Measurements from ENCODE around the gene AMMECR1L.

DNA sequence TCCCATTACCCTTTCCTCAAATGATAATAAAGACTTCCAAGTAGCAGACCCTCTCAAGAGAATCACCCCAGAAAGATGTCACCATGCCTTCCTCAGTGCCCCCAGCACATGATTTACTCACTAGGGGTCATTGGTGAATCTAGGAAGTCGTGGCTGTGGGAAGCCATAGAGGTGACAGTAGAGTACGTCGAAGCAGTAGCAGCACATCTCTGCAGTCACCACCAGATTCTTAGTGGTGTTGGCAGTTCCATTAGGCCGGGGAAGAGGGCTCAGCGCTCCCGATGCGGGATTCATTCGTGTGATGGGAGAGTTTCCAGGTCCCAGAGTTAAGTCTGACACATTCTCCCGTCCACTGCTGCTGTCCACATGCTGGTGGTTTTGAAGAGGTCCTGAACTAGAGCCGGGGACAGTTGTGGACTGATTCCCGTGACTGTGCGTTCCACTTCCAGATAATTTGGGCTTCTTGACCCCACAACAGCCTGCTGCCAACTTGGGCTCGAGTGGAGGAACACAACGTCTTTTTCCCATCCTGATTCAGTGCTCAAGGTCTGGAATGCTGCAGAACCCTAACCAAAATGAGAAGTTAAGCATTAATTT, 12.0 kb downstream of the AMMECR1L start:
- TF ChIP-seq YY1 (IDR thresholded peaks at IDR 0.05; ENCODE audit: insufficient read depth, insufficient read length) (no peak), ZNF274 (IDR thresholded peaks at IDR 0.05; ENCODE audit: low read depth, low read length) (no peak), SUZ12 (IDR thresholded peaks at IDR 0.05; ENCODE audit: extremely low read depth, insufficient read depth, insufficient read length) (no peak)

Measured in NT2/D1 (cell line).